ENCODE measurements around the gene PIEZO1. TPM values are rescaled to one million over a fixed set of nuclear protein-coding genes. Genes with fewer than 3 reads are reported as not detected.

PIEZO1 gene
- total RNA-seq, 1 experiment from 2014 or later: 224 TPM

DNA sequence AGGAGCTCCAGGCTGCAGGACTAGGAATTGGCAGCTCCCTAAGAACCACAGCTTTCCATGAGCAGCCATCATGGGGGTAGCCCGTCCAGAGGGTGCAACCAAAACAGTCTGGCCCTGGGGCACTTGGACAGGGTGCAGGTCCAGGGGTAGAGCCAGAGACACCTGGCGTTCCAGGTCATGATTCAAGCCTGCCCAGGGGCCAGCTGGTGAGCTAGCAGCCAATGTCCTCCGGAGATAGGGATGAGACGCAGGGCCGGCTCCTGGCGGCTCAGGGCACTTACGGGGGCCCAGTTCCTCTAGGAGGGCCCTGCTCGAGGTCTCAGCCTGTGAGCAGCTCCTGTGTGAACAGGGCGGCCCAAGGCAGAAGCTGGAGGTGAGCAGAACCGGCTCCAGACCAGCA, 22.1 kb downstream of the PIEZO1 start:
- Histone ChIP-seq H4K20me1 (ENCODE audit: insufficient read depth) (peaks cover 6% of the 10 kb centered on the region; the same call in 1 of the 2 replicates), H3K27ac (ENCODE audit: low read depth, low read length) (no peak overlapping the region; the same call in 1 of the 2 replicates), H3K36me3 (ENCODE audit: control insufficient read depth in 1 of 2, insufficient read depth in 2 of 2, low read length in 2 of 2) (peaks cover 2 to 13% of the 10 kb centered on the region in 2 experiments; a peak in 1 of 4 replicates), H3K9ac (ENCODE audit: low read length) (no peak overlapping the region), H3K79me2 (ENCODE audit: insufficient read depth, low read length) (peaks cover 99% of the 10 kb centered on the region), H3K9me2 (ENCODE audit: insufficient read depth) (no peaks in the 10 kb centered on the region), H3K27me3 (ENCODE audit: insufficient read depth, low read length) (no peaks in the 10 kb centered on the region), H2AFZ (ENCODE audit: low read depth, low read length, poor library complexity, severe bottlenecking) (no peak overlapping the region), H3K9me3 (ENCODE audit: control insufficient read depth in 1 of 2, insufficient read depth in 1 of 2, low read depth in 1 of 2, low read length in 2 of 2) (no peaks in the 10 kb centered on the region), H3K4me1 (ENCODE audit: control insufficient read depth in 1 of 2, insufficient read depth in 2 of 2, low read length in 2 of 2) (peaks cover 13 to 75% of the 10 kb centered on the region in 2 experiments; a peak in 3 of 4 replicates), H3K4me3 (replicated peaks in 1 of 2; ENCODE audit: low read depth in 1 of 2, low read length in 2 of 2) (no peak overlapping the region), H3K4me2 (ENCODE audit: low read length) (no peak overlapping the region)
- TF ChIP-seq ZFX (IDR thresholded peaks at IDR 0.05) (no peak), JUND (IDR thresholded peaks at IDR 0.05) (no peak), POLR2AphosphoS5 (IDR thresholded peaks at IDR 0.05; ENCODE audit: low read depth, low read length) (no peak), SIN3A (IDR thresholded peaks at IDR 0.05; ENCODE audit: low read depth) (no peak), SP1 (IDR thresholded peaks at IDR 0.05; ENCODE audit: low read depth) (no peak), CEBPB (IDR thresholded peaks at IDR 0.05; ENCODE audit: low read depth) (no peak), ZNF274 (IDR thresholded peaks at IDR 0.05; ENCODE audit: low read depth, low read length) (no peak), ELF1 (IDR thresholded peaks at IDR 0.05; ENCODE audit: borderline replicate concordance, low read depth) (no peak), FOSL1 (IDR thresholded peaks at IDR 0.05; ENCODE audit: low read depth) (no peak), YY1 (IDR thresholded peaks at IDR 0.05; ENCODE audit: extremely low read depth, insufficient replicate concordance, low read depth, low read length) (no peak), POLR2A (IDR thresholded peaks at IDR 0.05; ENCODE audit: borderline replicate concordance, extremely low read depth, insufficient read depth, insufficient read length) (no peak), EZH2phosphoT487 (IDR thresholded peaks at IDR 0.05; ENCODE audit: borderline replicate concordance) (no peak)
- BruUV-seq (replicated peaks): no TSS peak
- ChIA-PET RAD21 (ENCODE audit: low non-redundant PET in 1 of 2, low total read pairs in 2 of 2, uncharacterized antibody in 2 of 2, unreplicated experiment in 2 of 2) (no interaction called here), CTCF (interaction anchor here (1.5 kb wide), 1 partner anchor 25 kb away, joined by 6 read pairs; no protein-coding TSS in a partner anchor), POLR2A (interaction anchor here (1.1 kb wide), 1 partner anchor 31 kb away, joined by 7 read pairs; no protein-coding TSS in a partner anchor)
- intact Hi-C loops (cut with micrococcal nuclease): no loop called here
- ATAC-seq (no peak), DNase-seq (ENCODE audit: low read depth, low spot score) (no peak)

All from HCT116 (cell line).